Colonic mucosa (tissue), 4 donors: Measurements from ENCODE around the gene KDSR. TPM values are rescaled to one million over a fixed set of nuclear protein-coding genes. Genes with fewer than 3 reads are reported as not detected.

Source experiments
- DNase-seq: peaks from one replicate; pipeline ENCODE4 v3.0.0-alpha.2; 2020
- H3K27ac ChIP-seq: fragments of 200-600 bp; one replicate; pipeline ENCODE4 v1.8.0; 2021
- H3K27me3 ChIP-seq: fragments of 200-600 bp; one replicate; pipeline ENCODE4 v1.8.0; 2021
- H3K36me3 ChIP-seq: fragments of 200-600 bp; one replicate; pipeline ENCODE4 v1.8.0; 2021
- H3K4me1 ChIP-seq: fragments of 200-600 bp; one replicate; pipeline ENCODE4 v1.8.0; 2021; ENCODE audit warnings: mild to moderate bottlenecking
- H3K4me3 ChIP-seq: fragments of 200-600 bp; one replicate; pipeline ENCODE4 v1.8.0; 2021
- H3K9ac ChIP-seq, 2 donors: one replicate each; pipeline ENCODE4 v1.7.0; 2013; ENCODE audit warnings: control low read depth in 2 of 2, low read depth in 2 of 2, low read length in 2 of 2
- H3K9me3 ChIP-seq: fragments of 200-600 bp; one replicate; pipeline ENCODE4 v1.8.0; 2021
- intact Hi-C: fragments of 100-400 bp; cut with DNase I; formaldehyde crosslinking; loops from one replicate; pipeline ENCODE4 v1.14.1; 2022
- total RNA-seq, 2 donors: library from RNA; stranded (reverse); fragmentation: NEBNext Ultra II Directional in 1 of 2; extraction: Animal tissue kit (Norgen Biotek cat#: 25700) in 1 of 2; gene quantifications; one replicate each; pipeline ENCODE4 v1.2.1, GENCODE V29; 2021
- TF ChIP-seq, protein P1 (sequence below): fragments of 200-600 bp; IDR thresholded peaks from one replicate; pipeline ENCODE4 v1.8.0; 2022; ENCODE audit warnings: antibody characterized with exemption, mild to moderate bottlenecking
- donor health status: healthy.
- donor health status: DM: no; HTN: no; CAD: no.
- donor health status: DM: no; HTN: no; CAD: no.

KDSR gene
- total RNA-seq, 2 donors from 2014 or later: 32.8 to 55.3 TPM

DNA sequence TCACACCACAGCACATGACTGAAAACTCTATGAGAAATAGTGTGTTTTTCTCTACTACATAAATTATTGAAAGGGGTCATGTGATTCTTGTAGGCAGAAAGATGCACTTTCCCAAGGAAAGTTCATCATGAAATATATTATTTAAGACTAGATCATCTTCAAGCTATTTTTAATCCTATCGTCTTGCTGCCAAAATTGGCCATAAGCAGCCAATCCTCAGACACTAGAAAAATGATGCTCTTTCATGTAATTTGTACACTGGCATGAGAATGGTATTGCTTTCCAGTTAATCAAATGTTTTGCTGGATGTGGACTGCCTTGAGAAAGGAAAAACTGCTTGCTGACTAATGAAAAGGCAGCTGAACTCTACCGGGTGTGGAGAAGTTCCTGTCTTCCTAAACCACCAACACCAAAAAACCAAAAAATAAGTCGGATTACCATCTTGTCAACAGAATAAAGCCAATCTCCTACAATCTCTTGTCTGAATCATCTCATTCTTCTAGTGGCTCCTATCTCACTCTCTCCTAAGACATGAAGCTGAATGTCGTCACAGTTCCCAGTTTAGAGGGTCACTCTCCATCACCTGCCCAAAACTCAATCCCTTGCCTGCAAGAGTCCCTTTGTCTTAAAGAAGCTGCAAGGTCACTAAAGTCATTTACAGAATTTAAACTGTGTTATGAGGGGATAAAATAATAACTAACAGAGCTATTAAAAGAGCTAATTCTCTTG is 52.8 kb downstream of the KDSR start:
- intact Hi-C loops: no loop called here
- DNase-seq: no peak
- Histone ChIP-seq H3K4me3 (no peak overlapping the region), H3K36me3 (no peaks in the 10 kb centered on the region), H3K9me3 (no peaks in the 10 kb centered on the region), H3K27ac (no peak overlapping the region), H3K27me3 (no peaks in the 10 kb centered on the region), H3K4me1 (no peaks in the 10 kb centered on the region), H3K9ac (no peak overlapping the region)
- TF ChIP-seq, protein P1, sequence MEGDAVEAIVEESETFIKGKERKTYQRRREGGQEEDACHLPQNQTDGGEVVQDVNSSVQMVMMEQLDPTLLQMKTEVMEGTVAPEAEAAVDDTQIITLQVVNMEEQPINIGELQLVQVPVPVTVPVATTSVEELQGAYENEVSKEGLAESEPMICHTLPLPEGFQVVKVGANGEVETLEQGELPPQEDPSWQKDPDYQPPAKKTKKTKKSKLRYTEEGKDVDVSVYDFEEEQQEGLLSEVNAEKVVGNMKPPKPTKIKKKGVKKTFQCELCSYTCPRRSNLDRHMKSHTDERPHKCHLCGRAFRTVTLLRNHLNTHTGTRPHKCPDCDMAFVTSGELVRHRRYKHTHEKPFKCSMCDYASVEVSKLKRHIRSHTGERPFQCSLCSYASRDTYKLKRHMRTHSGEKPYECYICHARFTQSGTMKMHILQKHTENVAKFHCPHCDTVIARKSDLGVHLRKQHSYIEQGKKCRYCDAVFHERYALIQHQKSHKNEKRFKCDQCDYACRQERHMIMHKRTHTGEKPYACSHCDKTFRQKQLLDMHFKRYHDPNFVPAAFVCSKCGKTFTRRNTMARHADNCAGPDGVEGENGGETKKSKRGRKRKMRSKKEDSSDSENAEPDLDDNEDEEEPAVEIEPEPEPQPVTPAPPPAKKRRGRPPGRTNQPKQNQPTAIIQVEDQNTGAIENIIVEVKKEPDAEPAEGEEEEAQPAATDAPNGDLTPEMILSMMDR: no peak

DNA sequence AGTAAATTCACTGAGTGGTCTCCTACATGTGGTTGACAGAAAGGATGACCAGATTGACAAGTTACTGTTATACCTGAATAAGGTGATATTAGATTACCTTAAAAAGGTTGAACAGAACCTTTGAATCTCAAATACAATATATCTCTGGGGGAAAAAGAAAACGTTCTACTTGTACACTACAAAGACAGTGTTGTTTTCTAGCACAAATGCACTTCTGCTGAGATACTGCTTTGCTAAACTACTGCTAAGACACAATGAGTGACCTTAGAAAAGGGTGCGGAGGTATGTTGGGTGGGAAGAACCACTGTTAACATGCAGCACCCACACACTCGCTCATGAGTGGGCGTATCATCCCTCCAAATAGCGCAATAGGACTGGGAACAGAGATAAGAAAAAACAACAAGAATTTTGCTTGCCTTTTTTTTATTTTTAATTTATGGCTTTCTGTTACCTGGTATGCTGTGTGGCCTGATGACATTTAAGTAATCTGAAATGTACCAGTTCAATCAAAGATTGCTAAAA is 53.5 kb downstream of the KDSR start:
- no peaks in the 10 kb centered on the region for H3K27me3 ChIP-seq
- no peaks in the 10 kb centered on the region for H3K9me3 ChIP-seq
- TF ChIP-seq, protein P1: no peak
- DNase-seq: no peak
- peak overlapping the region; percentile 35 for H3K27ac ChIP-seq
- intact Hi-C loops: no loop called here
- no peaks in the 10 kb centered on the region for H3K36me3 ChIP-seq
- no peaks in the 10 kb centered on the region for H3K4me1 ChIP-seq
- no peak overlapping the region for H3K4me3 ChIP-seq
- no peak overlapping the region for H3K9ac ChIP-seq

DNA sequence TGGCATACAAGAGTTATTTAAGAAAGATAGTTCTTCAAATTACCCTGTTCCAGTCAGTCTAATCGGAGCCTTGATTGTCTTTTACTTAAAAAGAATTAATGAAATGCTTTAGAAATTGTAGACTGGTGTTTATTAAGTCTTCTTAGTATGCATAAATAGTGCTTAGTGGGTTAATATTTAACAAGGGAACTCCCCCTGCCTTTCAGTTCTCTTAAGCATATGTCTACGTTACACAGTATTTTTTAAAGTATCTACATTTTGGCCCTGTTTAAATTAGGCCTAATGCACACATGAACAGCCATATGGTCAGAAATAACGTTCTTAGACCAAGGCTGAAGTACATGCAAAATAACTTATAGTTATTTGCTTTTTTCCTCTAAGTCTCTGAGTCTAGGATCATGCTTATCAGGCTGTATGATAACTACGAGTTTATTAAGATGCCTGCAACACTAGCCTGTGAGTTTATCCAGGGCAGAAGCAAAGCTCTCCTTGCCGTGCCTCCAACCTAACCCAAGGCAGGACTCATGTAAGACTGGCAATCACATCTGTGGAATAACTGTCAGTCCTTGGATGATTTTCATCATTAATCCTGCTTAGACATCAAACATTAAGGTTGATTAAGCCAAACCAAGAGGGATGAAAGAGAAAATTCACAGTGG is 54.1 kb downstream of the KDSR start:
- no peak overlapping the region for H3K4me3 ChIP-seq
- no peak for DNase-seq
- no peak overlapping the region for H3K9ac ChIP-seq
- intact Hi-C loops: no loop called here
- no peaks in the 10 kb centered on the region for H3K9me3 ChIP-seq
- TF ChIP-seq, protein P1: no peak
- peak overlapping the region; percentile 35 for H3K27ac ChIP-seq
- H3K36me3 ChIP-seq: no peaks in the 10 kb centered on the region
- H3K27me3 ChIP-seq: no peaks in the 10 kb centered on the region
- no peaks in the 10 kb centered on the region for H3K4me1 ChIP-seq

DNA sequence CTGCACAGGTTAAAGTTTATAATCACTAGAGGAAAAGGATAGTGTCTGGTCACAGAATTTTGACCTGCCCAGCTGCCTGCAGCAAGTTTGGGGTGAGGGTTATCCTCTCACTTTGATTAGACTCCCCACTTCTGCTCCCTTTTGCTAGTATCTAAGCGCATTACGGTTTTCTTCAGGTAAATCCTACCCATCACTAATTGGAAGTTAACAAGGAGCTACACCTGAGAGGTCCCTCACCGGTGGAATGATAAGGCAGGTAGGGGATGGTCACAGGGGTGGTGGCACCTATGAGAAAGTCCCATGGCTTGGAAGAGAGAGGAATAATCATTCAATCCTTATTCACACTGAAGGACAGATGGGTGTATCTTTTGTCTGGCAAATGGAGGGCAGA is 55.0 kb downstream of the KDSR start:
- Histone ChIP-seq H3K27me3 (no peaks in the 10 kb centered on the region), H3K4me1 (no peaks in the 10 kb centered on the region), H3K9me3 (no peaks in the 10 kb centered on the region), H3K36me3 (no peaks in the 10 kb centered on the region), H3K27ac (no peak overlapping the region), H3K4me3 (no peak overlapping the region), H3K9ac (no peak overlapping the region)
- DNase-seq: no peak
- intact Hi-C loops: no loop called here
- TF ChIP-seq, protein P1: no peak

DNA sequence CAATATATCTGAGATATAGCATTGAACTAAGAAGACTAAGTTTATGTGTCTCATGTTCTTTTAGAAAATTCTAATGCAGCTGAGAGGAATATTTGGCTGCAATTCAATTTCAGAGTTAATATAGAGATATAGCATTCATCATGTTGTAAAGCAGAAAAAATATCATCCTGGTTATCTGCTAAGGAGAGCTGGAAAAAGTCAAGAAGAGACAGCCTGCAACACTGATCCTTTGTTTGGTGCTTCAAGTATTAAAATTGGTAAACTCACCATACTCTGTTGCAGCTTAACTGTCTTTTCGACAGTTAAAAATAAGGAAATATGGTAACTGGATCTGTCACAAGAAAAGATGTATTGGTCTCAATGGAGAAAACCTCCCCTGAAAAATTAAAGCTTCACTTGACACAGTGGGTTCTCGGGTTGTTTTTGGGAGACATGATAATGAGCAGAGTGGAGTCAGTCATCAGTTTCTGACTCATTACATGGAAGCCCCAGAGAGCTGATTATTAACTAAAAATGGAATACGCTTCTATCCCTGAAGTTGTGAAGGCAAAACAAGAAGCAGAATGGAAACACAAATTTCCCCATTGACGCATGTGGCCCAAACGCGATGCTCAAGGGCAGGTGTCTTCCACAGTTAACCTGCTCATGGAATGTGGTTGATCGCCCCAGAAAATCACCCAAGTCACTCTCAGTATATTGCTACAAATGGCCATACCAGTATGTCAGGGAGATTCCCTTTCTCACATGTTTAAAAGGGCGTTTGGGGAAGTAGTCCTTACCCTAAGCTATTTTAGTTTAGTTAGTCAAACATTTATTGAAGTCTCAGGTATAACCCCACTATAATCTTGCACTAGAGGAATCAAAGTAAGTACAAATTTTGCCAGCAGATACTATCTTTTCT is 55.6 kb downstream of the KDSR start:
- Histone ChIP-seq H3K9ac (no peak overlapping the region), H3K4me3 (no peak overlapping the region), H3K27me3 (no peaks in the 10 kb centered on the region), H3K4me1 (no peaks in the 10 kb centered on the region), H3K9me3 (no peaks in the 10 kb centered on the region), H3K36me3 (no peaks in the 10 kb centered on the region), H3K27ac (no peak overlapping the region)
- no peak for DNase-seq
- intact Hi-C loops: no loop called here
- TF ChIP-seq, protein P1: no peak
